IPS-11a (cell line): ENCODE data around the gene NTRK1.

Experiments used
- H3K4me3 ChIP-seq: one replicate; pipeline ENCODE4 v1.5.1; 2013; ENCODE audit warnings: low read depth, low read length, control low read depth

NTRK1 gene

DNA sequence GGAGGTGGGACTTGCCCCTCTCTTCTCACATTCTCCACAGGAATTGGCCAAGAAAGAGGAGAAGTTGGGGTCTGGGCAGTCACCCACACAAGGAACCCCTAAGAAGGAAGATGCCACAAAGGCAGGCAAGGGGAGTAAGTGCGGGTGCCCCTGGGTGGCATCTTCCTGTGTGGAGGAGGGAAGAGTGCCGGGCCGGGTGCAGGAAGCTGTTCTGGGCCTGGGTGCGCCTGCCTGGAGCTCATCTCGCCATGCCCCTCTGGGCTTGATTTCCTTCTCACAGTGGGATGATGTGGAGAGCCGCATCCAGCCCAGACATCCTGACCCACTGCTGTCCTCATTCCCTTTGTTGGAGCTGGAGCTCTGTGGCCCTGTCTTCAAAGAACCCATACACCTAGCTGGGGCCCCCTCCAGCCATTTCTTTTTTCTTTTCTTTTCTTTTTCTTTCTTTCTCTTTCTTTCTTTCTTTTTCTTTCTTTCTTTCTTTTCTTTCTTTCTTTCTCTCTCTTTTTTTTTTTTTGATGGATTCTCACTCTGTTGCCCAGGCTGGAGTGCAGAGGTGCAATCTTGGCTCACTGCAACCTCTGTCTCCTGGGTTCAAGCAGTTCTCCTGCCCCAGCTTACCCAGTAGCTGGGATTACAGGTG lies 69.1 kb downstream of the NTRK1 start:
- H3K4me3 ChIP-seq: no peak overlapping the region

DNA sequence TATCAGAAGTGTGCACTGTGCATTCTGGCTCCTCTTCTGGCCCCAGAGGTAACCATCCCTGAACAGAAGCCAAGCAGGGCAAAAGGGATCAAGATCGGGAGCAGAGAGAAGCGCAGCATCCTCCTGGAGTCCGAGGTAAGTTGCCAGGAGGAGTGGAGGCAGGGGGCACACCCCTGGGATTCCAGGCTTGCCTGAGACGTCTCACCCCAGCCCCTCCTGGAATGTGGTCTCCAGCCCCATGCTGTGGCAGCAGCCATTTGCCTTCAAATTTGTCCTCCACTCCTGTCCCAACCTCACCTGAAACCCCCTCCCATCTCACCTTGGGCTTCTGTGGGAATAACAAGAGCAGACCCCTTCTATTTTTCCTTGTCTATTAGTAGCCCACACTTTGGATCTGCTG lies 69.8 kb downstream of the NTRK1 start:
- no peak overlapping the region for H3K4me3 ChIP-seq
